ENCODE data around the gene GNAZ.

- TF ChIP-seq, protein P1, sequence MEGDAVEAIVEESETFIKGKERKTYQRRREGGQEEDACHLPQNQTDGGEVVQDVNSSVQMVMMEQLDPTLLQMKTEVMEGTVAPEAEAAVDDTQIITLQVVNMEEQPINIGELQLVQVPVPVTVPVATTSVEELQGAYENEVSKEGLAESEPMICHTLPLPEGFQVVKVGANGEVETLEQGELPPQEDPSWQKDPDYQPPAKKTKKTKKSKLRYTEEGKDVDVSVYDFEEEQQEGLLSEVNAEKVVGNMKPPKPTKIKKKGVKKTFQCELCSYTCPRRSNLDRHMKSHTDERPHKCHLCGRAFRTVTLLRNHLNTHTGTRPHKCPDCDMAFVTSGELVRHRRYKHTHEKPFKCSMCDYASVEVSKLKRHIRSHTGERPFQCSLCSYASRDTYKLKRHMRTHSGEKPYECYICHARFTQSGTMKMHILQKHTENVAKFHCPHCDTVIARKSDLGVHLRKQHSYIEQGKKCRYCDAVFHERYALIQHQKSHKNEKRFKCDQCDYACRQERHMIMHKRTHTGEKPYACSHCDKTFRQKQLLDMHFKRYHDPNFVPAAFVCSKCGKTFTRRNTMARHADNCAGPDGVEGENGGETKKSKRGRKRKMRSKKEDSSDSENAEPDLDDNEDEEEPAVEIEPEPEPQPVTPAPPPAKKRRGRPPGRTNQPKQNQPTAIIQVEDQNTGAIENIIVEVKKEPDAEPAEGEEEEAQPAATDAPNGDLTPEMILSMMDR (IDR thresholded peaks at IDR 0.05; ENCODE audit: insufficient read depth, low read depth, low read length) = no peak
- no peak for TF ChIP-seq EZH2 (IDR thresholded peaks at IDR 0.05; ENCODE audit: insufficient read depth, low read length)
These were observed 47.0 kb downstream of the GNAZ start for GRCh38 chr22:23117275-23117674.

All from astrocyte (in vitro differentiated cells and primary cell).